Measurements from ENCODE around the gene INAFM1.

DNA sequence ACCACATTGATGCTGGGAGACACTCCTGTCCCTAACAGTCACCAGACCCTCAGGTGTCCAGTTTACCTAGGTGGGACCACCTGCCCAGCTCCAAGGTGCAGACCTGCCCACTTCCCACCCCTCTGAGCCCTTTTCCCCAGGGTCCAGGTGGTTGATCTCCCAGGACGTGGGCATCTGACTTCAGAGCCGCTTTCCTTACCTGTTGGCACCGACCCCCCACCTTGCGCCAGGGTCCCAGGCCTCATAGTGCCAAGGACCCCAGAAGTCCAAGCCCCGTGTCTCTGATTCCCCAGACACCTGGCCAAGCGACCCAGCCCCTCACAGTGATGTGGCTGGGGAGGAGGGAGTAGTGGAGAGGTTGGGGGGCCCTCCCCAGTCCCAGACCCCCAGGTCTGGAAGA, 34.1 kb upstream of the INAFM1 start:
- TF ChIP-seq, protein P1, sequence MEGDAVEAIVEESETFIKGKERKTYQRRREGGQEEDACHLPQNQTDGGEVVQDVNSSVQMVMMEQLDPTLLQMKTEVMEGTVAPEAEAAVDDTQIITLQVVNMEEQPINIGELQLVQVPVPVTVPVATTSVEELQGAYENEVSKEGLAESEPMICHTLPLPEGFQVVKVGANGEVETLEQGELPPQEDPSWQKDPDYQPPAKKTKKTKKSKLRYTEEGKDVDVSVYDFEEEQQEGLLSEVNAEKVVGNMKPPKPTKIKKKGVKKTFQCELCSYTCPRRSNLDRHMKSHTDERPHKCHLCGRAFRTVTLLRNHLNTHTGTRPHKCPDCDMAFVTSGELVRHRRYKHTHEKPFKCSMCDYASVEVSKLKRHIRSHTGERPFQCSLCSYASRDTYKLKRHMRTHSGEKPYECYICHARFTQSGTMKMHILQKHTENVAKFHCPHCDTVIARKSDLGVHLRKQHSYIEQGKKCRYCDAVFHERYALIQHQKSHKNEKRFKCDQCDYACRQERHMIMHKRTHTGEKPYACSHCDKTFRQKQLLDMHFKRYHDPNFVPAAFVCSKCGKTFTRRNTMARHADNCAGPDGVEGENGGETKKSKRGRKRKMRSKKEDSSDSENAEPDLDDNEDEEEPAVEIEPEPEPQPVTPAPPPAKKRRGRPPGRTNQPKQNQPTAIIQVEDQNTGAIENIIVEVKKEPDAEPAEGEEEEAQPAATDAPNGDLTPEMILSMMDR (IDR thresholded peaks at IDR 0.05): no peak
- TF ChIP-seq EP300 (IDR thresholded peaks at IDR 0.05) (no peak), POLR2AphosphoS5 (IDR thresholded peaks at IDR 0.05) (no peak), POLR2A (IDR thresholded peaks at IDR 0.05) (no peak)
